GM12878 (cell line): Measurements from ENCODE around the gene CCDC170. TPM values are rescaled to one million over a fixed set of nuclear protein-coding genes. Genes with fewer than 3 reads are reported as not detected.

ENCODE experiments used
- ATAC-seq: fragments of 200-7000 bp; cut with Tn5 transposase; 3 replicates; pipeline ENCODE4 v1.9.1; 2020; ENCODE audit warnings: mild to moderate bottlenecking, moderate library complexity
- BruUV-seq: library from RNA; stranded (reverse); fragments of 400-500 nt; replicated peaks from 2 replicates; lab custom pipeline; 2021; lab: Mats Ljungman, UMichigan
- CTCF ChIA-PET: fragments of 300-600 bp; sonication (Branson Sonifier 250); formaldehyde crosslinking; extraction: SDS; loops from one replicate; lab custom pipeline; 2021; ENCODE audit warnings: inconsistent platforms; lab: Yijun Ruan, JAX
- POLR2A ChIA-PET: fragments of 350-600 bp; formaldehyde crosslinking; extraction: SDS; loops from one replicate; lab custom pipeline; 2021; ENCODE audit warnings: inconsistent platforms; lab: Charles Lee
- RAD21 ChIA-PET: fragments of 300-600 bp; sonication (Branson Sonifier 250); formaldehyde crosslinking; loops from one replicate; lab custom pipeline; 2023; ENCODE audit warnings: antibody characterized with exemption; ENCODE audit not compliant: unreplicated experiment; lab: Charles Lee
- SMC1A ChIA-PET: fragments of 300-600 bp; sonication (Branson Sonifier 250); formaldehyde crosslinking; loops from one replicate; lab custom pipeline; 2023; ENCODE audit not compliant: unreplicated experiment, uncharacterized antibody; lab: Charles Lee
- DNase-seq: peaks from one replicate; pipeline ENCODE4 v3.0.0-alpha.2; 2011; ENCODE audit warnings: low read depth, low spot score
- FAIRE-seq: peaks from 3 replicates; lab custom pipeline; 2011; peaks lifted over from hg19 to GRCh38; lab: Jason Lieb, UNC
- H2AFZ ChIP-seq: 2 replicates; pipeline ENCODE4 v1.6.0; 2011; ENCODE audit warnings: low read depth, low read length, control low read depth; ENCODE audit not compliant: control insufficient read depth
- H3K27ac ChIP-seq: 2 replicates; pipeline ENCODE4 v1.5.1; 2011; ENCODE audit warnings: control low read depth; ENCODE audit not compliant: control insufficient read depth, insufficient read depth
- H3K27me3 ChIP-seq, 2 experiments: replicated peaks in 1 of 2; 2 replicates each; pipeline versions ENCODE4 v1.6.0 to v1.6.1; 2011; ENCODE audit warnings: low read length in 1 of 2; ENCODE audit not compliant: control insufficient read depth in 2 of 2, insufficient read depth in 2 of 2
- H3K36me3 ChIP-seq, 2 experiments: 2 replicates each; pipeline ENCODE4 v1.5.1; 2011; ENCODE audit warnings: low read length in 1 of 2; ENCODE audit not compliant: control insufficient read depth in 2 of 2, insufficient read depth in 2 of 2
- H3K4me1 ChIP-seq: 2 replicates; pipeline ENCODE4 v1.6.1; 2011; ENCODE audit warnings: mild to moderate bottlenecking, low read length, moderate library complexity, mixed read lengths; ENCODE audit not compliant: control insufficient read depth, insufficient read depth
- H3K4me2 ChIP-seq: 2 replicates; pipeline ENCODE4 v1.6.0; 2011; ENCODE audit warnings: control low read depth; ENCODE audit not compliant: control insufficient read depth, insufficient read depth
- H3K4me3 ChIP-seq: fragments of 200-600 bp; sonication (generic); 2 replicates; pipeline ENCODE4 v1.5.1; 2016
- H3K79me2 ChIP-seq: 2 replicates; pipeline ENCODE4 v1.6.0; 2011; ENCODE audit warnings: low read length; ENCODE audit not compliant: control insufficient read depth, insufficient read depth
- H3K9ac ChIP-seq: 2 replicates; pipeline ENCODE4 v1.8.0; 2011; ENCODE audit warnings: low read length, control low read depth, mixed read lengths; ENCODE audit not compliant: control insufficient read depth, insufficient read depth
- H3K9me3 ChIP-seq: replicated peaks from 3 replicates; pipeline ENCODE4 v1.5.1; 2011; ENCODE audit warnings: mild to moderate bottlenecking, low read length; ENCODE audit not compliant: control insufficient read depth, insufficient read depth
- H4K20me1 ChIP-seq: 2 replicates; pipeline ENCODE4 v1.6.0; 2011; ENCODE audit not compliant: control insufficient read depth, insufficient read depth
- CHD1 ChIP-seq: IDR thresholded peaks from 2 replicates; pipeline ENCODE4 v1.6.1; 2012; ENCODE audit warnings: low read depth, low read length, improper control_type of control experiment
- ESRRA ChIP-seq: IDR thresholded peaks from 2 replicates; pipeline ENCODE4 v1.6.1; 2012; ENCODE audit warnings: mild to moderate bottlenecking, low read length, improper control_type of control experiment
- HDAC2 ChIP-seq: fragments of 200-600 bp; sonication (generic); IDR thresholded peaks from 2 replicates; pipeline ENCODE4 v1.6.1; 2017
- HDAC6 ChIP-seq: fragments of 200-600 bp; sonication (generic); IDR thresholded peaks from one replicate; pipeline ENCODE4 v1.8.0; 2017; ENCODE audit warnings: antibody characterized with exemption; ENCODE audit not compliant: unreplicated experiment
- PBX3 ChIP-seq: IDR thresholded peaks from 2 replicates; pipeline ENCODE4 v1.6.1; 2011; ENCODE audit warnings: mild to moderate bottlenecking, low read depth, low read length, moderate library complexity; ENCODE audit not compliant: insufficient replicate concordance
- PKNOX1 ChIP-seq: fragments of 450-650 bp; IDR thresholded peaks from 2 replicates; pipeline ENCODE4 v1.6.1; 2016; ENCODE audit warnings: mild to moderate bottlenecking
- POLR2A ChIP-seq: IDR thresholded peaks from 2 replicates; pipeline ENCODE4 v1.6.1; 2011; ENCODE audit warnings: low read depth, mild to moderate bottlenecking, low read length
- POLR2AphosphoS5 ChIP-seq: IDR thresholded peaks from 2 replicates; pipeline ENCODE4 v1.6.1; 2011; ENCODE audit warnings: mild to moderate bottlenecking, low read length, inconsistent platforms
- PRDM15 ChIP-seq: fragments of 450-650 bp; formaldehyde crosslinking; IDR thresholded peaks from 2 replicates; pipeline ENCODE4 v1.4.0; 2020; ENCODE audit warnings: mild to moderate bottlenecking, moderate library complexity
- USF1 ChIP-seq: IDR thresholded peaks from 2 replicates; pipeline ENCODE4 v1.6.1; 2011; ENCODE audit warnings: borderline replicate concordance, low read depth, mild to moderate bottlenecking, moderate library complexity, mixed read lengths, low read length; ENCODE audit not compliant: insufficient read depth; ENCODE audit errors: extremely low read length
- YY1 ChIP-seq: IDR thresholded peaks from 2 replicates; pipeline ENCODE4 v1.6.1; 2011; ENCODE audit warnings: low read depth, mild to moderate bottlenecking, low read length
- ZNF207 ChIP-seq: fragments of 450-650 bp; IDR thresholded peaks from 2 replicates; pipeline ENCODE4 v1.6.1; 2014; ENCODE audit warnings: antibody characterized with exemption, mild to moderate bottlenecking, borderline replicate concordance
- ZNF24 ChIP-seq: fragments of 450-650 bp; IDR thresholded peaks from 2 replicates; pipeline ENCODE4 v1.6.1; 2017; ENCODE audit warnings: antibody characterized with exemption, mild to moderate bottlenecking
- WGBS: methylation state at CpG from one replicate; pipeline ENCODE4 v1.1.6; 2016; ENCODE audit warnings: low lambda C conversion rate; ENCODE audit not compliant: insufficient replicate concordance, insufficient coverage; ENCODE audit errors: missing lambda C conversion rate; 5-methylcytosine and 5-hydroxymethylcytosine counted together
- in situ Hi-C: fragments of 300-500 bp; cut with MboI; formaldehyde crosslinking; loops from 9 replicates; pipeline ENCODE4 v1.14.3; 2018; ENCODE audit warnings: mixed read lengths
- intact Hi-C: fragments of 100-400 bp; cut with micrococcal nuclease; formaldehyde crosslinking; loops from one replicate; pipeline ENCODE4 v1.14.2; 2022; ENCODE audit not compliant: unreplicated experiment
- polyA plus RNA-seq, 11 experiments: library from polyadenylated mRNA; depleted of rRNA in 4 of 11; unstranded in 6 of 11; stranded (reverse) in 5 of 11; fragments of >200 nt; fragmentation: Nextera tagmentation in 4 of 11; fragmentation: Illumina TruSeq in 1 of 11; extraction: Ambion mirVana in 4 of 11; extraction: Trizol in 1 of 11; gene quantifications; 1 replicate in 1 of 11; 2 replicates in 10 of 11; pipeline versions ENCODE4 v1.2.1 to v1.2.3, GENCODE V29; 2011 to 2016; ENCODE audit warnings: inconsistent platforms in 2 of 11, missing spikeins in 2 of 11, low read depth in 1 of 11
- total RNA-seq, 4 experiments: library from RNA; depleted of rRNA in 3 of 4; stranded (reverse); fragments of >200 nt in 3 of 4; fragmentation: Illumina TruSeq in 1 of 4; extraction: Trizol in 1 of 4; gene quantifications; 2 replicates each; pipeline versions ENCODE4 v1.2.1 to v1.2.3, GENCODE V29; 2013 to 2021
- TF ChIP-seq, protein P1 (sequence below): IDR thresholded peaks from 2 replicates; pipeline ENCODE4 v1.6.1; 2012; ENCODE audit warnings: low read depth, low read length, improper control_type of control experiment
- TF ChIP-seq, protein P2 (sequence below): IDR thresholded peaks from 2 replicates; pipeline ENCODE4 v1.6.1; 2012; ENCODE audit warnings: low read depth, low read length, improper control_type of control experiment

CCDC170 gene
- total and polyA plus RNA-seq, 10 of the 15 experiments (the other 5 are each of a cell fraction or from before 2014, with no cell fraction given) = not detected

DNA sequence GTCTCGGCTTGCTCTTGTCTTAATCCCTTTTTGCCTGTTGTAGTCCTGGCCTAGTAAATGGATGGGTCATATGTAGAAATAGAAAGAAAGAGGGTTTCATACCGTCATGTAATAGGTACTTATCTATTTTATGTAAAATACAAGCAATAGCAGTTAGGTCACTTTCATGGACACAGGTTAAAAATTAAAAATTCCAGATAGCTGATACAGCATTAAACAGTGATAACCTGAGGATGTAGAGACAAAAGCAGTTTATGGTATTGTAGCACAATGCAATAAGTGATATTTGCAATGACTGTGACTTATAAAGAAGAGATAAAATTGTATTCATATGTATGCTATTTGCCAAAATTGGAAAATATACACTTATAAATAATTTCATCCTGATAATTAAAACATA lies 96.9 kb downstream of the CCDC170 start:
- CTCF ChIA-PET = no interaction called here
- TF ChIP-seq POLR2AphosphoS5 (no peak), POLR2A (no peak), PBX3 (no peak), YY1 (no peak), PRDM15 (CRISPR knock-in tag) (no peak), ZNF24 (no peak), HDAC6 (no peak), PKNOX1 (no peak), ZNF207 (no peak), USF1 (no peak), CHD1 (no peak), ESRRA (no peak), HDAC2 (no peak)
- TF ChIP-seq, protein P1, sequence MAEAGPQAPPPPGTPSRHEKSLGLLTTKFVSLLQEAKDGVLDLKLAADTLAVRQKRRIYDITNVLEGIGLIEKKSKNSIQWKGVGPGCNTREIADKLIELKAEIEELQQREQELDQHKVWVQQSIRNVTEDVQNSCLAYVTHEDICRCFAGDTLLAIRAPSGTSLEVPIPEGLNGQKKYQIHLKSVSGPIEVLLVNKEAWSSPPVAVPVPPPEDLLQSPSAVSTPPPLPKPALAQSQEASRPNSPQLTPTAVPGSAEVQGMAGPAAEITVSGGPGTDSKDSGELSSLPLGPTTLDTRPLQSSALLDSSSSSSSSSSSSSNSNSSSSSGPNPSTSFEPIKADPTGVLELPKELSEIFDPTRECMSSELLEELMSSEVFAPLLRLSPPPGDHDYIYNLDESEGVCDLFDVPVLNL = no peak
- TF ChIP-seq, protein P2, sequence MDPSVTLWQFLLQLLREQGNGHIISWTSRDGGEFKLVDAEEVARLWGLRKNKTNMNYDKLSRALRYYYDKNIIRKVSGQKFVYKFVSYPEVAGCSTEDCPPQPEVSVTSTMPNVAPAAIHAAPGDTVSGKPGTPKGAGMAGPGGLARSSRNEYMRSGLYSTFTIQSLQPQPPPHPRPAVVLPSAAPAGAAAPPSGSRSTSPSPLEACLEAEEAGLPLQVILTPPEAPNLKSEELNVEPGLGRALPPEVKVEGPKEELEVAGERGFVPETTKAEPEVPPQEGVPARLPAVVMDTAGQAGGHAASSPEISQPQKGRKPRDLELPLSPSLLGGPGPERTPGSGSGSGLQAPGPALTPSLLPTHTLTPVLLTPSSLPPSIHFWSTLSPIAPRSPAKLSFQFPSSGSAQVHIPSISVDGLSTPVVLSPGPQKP = no peak

More for the DNA sequence above, 96.9 kb downstream of the CCDC170 start:
- BruUV-seq = no TSS peak
- Histone ChIP-seq H3K36me3 (no peaks in the 10 kb centered on the region), H3K9ac (no peak overlapping the region), H3K4me2 (no peak overlapping the region), H2AFZ (no peak overlapping the region), H4K20me1 (no peaks in the 10 kb centered on the region), H3K4me1 (no peaks in the 10 kb centered on the region), H3K27me3 (no peaks in the 10 kb centered on the region), H3K79me2 (no peaks in the 10 kb centered on the region), H3K27ac (no peak overlapping the region), H3K9me3 (no peaks in the 10 kb centered on the region; the same call in 2 of the 3 replicates), H3K4me3 (no peak overlapping the region)
- ATAC-seq (no peak), FAIRE-seq (no peak), DNase-seq (no peak)
- in situ Hi-C loops (no loop called here), intact Hi-C loops (no loop called here)
- 0% methylated on average over 2 of the region's 2 CpGs for WGBS
- SMC1A ChIA-PET = no interaction called here
- POLR2A ChIA-PET = no interaction called here
- RAD21 ChIA-PET = no interaction called here
